ENCODE results near the gene STARD10. TPM values are rescaled to one million over a fixed set of nuclear protein-coding genes. Genes with fewer than 3 reads are reported as not detected.
A peak's percentile ranks its signal among the peaks of the same experiment; 100 is the strongest.

The STARD10 gene
- total and polyA plus RNA-seq, 7 donors: 29.9 to 900 (median 60.1) TPM

DNA sequence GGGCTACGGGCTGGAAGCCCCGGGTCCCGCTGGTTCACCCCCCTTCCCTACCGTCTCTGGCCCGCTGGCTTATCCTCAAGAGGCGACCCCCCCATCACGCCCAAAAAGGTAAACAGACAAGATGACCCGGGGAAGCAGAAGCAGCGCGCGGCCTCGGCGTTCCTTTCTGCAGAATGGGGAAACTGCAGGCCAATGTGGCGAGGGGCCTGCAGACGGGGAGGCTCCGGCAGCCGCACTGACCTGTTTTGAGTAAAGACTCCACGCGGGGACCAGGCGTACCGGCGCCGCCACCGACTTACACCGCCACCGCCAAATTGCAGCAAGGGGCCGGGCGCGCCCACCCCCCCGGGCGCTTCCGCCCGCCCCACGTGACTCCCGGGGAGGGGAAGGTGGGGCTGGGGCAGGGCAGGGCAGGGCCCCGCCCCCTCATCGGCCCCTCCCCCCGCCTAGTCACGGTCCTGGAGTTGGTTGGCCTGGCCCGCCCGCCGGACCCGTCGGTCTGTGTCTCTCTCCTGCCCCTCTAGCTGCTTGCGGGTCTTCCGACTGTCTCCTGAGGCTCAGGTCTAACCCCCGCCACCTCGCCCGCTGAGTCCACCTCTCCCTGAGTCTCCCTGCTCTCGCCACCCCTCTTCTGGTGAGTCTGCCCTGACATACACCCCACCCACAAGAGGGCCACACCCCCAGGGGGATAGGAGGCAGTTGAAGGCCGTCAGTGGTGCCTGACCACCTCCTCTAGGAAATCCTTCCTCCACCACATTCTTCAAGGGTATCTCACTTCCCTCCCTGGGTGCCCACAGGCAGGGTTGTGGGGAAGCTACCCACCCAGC, 41.5 kb downstream of the STARD10 start, which contains the start of gene ARAP1:
Gene ARAP1 (minus strand): TSS at position 321 of the 827 bp plus-strand sequence. CDS start 25,280 bp downstream, outside the sequence.
- H3K9me3 ChIP-seq: no peaks in the 10 kb centered on the region
- H3K27ac ChIP-seq: peak within 1 kb of the TSS; percentile 20 to 68 (median 64)
- H3K27me3 ChIP-seq: no peaks in the 10 kb centered on the region
- peak; percentile 88 for DNase-seq
- WGBS, 2 donors: 1% methylated on average over 51 of the region's 51 CpGs
- H3K36me3 ChIP-seq: no peaks in the 10 kb centered on the region
- intact Hi-C loops (cut with DNase I): loop anchor here (2.0 kb wide), 1 partner anchor 40 kb away; no protein-coding TSS in a partner anchor
- peak within 1 kb of the TSS; percentile 64 to 77 (median 70) for H3K4me3 ChIP-seq
- TF ChIP-seq POLR2AphosphoS5 (IDR thresholded peaks at IDR 0.05): peak in 2 of 4 donors; percentile 20 to 55
- TF ChIP-seq CTCF (IDR thresholded peaks at IDR 0.05): no peak
- peaks cover 0 to 41% (median 27%) of the 10 kb centered on the region in 4 donors for H3K4me1 ChIP-seq

DNA sequence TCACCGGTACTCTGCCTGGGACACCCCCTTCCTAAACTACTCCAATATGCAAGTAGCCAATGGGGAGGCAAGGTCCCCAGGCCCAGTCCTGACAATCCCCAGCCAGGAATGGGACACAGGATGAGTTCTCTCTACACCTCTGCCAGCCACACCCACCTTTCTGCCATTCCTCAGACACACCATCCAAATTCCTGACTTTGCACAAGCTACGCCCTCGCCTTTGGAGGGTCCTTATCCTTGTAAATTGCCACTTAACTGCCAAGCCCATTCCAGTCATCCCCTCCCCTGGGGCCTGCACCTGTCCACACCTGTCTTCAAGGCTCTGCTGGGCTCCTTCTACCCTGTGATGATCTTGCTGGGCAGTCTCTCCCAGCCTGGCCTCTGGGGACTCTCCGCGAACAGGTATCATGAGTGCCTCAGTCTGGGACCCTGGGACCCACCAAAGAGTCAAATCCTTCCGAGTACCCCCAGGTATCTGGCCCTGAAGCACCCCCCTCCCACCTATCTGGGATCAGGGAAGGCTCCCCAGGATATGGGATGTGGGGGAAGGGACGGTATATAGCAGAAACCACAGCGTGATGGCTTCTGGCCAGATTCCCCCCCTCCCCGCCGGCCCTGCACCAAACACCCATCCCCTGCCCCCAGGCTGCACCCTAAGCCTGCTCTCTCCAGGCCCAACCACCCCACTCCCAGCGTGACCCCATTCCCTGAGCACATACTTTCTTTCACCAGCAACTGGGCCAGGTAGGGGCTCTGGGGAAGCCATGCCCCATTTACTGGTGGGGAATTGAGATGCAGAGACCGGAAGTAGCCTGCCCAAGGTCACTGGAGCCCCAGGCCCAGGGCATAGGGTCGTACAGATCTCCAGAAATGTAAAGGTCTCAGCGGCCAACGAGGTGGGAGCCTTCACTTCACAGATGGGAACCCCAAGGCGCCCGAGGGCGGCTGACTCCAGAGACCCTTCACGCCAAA, 42.4 kb downstream of the STARD10 start:
- peaks cover 0 to 41% (median 27%) of the 10 kb centered on the region in 4 donors for H3K4me1 ChIP-seq
- no peaks in the 10 kb centered on the region for H3K9me3 ChIP-seq
- no peaks in the 10 kb centered on the region for H3K36me3 ChIP-seq
- 21 to 32% methylated on average over 19 of the region's 19 CpGs for WGBS, 2 donors
- H3K27me3 ChIP-seq: no peaks in the 10 kb centered on the region
- H3K27ac ChIP-seq: peak overlapping the region; percentile 20 to 68 (median 64)
- DNase-seq: no peak
- no peak for TF ChIP-seq POLR2AphosphoS5 (IDR thresholded peaks at IDR 0.05)
- TF ChIP-seq CTCF (IDR thresholded peaks at IDR 0.05): no peak
- TF ChIP-seq POLR2A (IDR thresholded peaks at IDR 0.05): no peak
- no peak for TF ChIP-seq EP300 (IDR thresholded peaks at IDR 0.05)
- peak overlapping the region; percentile 64 to 77 (median 70) for H3K4me3 ChIP-seq
- intact Hi-C loops (cut with DNase I): loop anchor here (2.0 kb wide), 1 partner anchor 41 kb away; no protein-coding TSS in a partner anchor

- peaks cover 0 to 41% (median 27%) of the 10 kb centered on the region in 4 donors for H3K4me1 ChIP-seq
- intact Hi-C loops (cut with DNase I): no loop called here
- TF ChIP-seq POLR2A (IDR thresholded peaks at IDR 0.05): no peak
- no peaks in the 10 kb centered on the region for H3K27me3 ChIP-seq
- WGBS, 2 donors: 77 to 88% methylated on average over 2 of the region's 2 CpGs
- H3K36me3 ChIP-seq: no peaks in the 10 kb centered on the region
- no peak overlapping the region for H3K27ac ChIP-seq
- H3K4me3 ChIP-seq: peak overlapping the region in 1 of 4 donors; percentile 64
- no peaks in the 10 kb centered on the region for H3K9me3 ChIP-seq
- DNase-seq: no peak
Measured at GRCh38 chr11:72750556-72751115, 43.2 kb downstream of the STARD10 start.

- Histone ChIP-seq H3K9me3 (no peaks in the 10 kb centered on the region), H3K4me3 (peak overlapping the region in 1 of 4 donors; percentile 64), H3K27me3 (no peaks in the 10 kb centered on the region), H3K27ac (no peak overlapping the region), H3K36me3 (no peaks in the 10 kb centered on the region), H3K4me1 (peaks cover 0 to 41% (median 27%) of the 10 kb centered on the region in 4 donors)
- no peak for DNase-seq
- 79 to 88% methylated on average over 9 of the region's 9 CpGs for WGBS, 2 donors
- intact Hi-C loops (cut with DNase I): no loop called here
- TF ChIP-seq POLR2AphosphoS5 (IDR thresholded peaks at IDR 0.05) (no peak), EP300 (IDR thresholded peaks at IDR 0.05) (no peak), CTCF (IDR thresholded peaks at IDR 0.05) (no peak), POLR2A (IDR thresholded peaks at IDR 0.05) (no peak)
Measured at GRCh38 chr11:72750086-72750485, 43.8 kb downstream of the STARD10 start.
